M059J (cell line): ENCODE results near the gene FUCA2. TPM values are rescaled to one million over a fixed set of nuclear protein-coding genes. Genes with fewer than 3 reads are reported as not detected.

Experiments used
- total RNA-seq: library from RNA; depleted of rRNA; stranded (reverse); fragments of >200 nt; shearing (Covaris generic); gene quantifications from 2 replicates; pipeline ENCODE4 v1.2.3, GENCODE V29; 2014; rRNA removed

The FUCA2 gene
- total RNA-seq, 1 experiment from 2014 or later, result 183 TPM

Other genes with a start within 250 kb of the FUCA2 start
- gene ADAT2, start 61.0 kb downstream of the FUCA2 start, total RNA-seq, result 2.7 and 6.2 TPM in 2 replicates
- 31.4 and 38.1 TPM in 2 replicates for gene PEX3, start 60.9 kb downstream of the FUCA2 start, total RNA-seq
- 21.3 and 32.0 TPM in 2 replicates for gene PHACTR2, start 166.2 kb upstream of the FUCA2 start, total RNA-seq